ENCODE results near the gene ZER1.
"Not testable (repeated sequence)": the region's sequence is repeated elsewhere in the genome, so short reads cannot be mapped to it uniquely, and the experiment has no call there.

ZER1 gene

DNA sequence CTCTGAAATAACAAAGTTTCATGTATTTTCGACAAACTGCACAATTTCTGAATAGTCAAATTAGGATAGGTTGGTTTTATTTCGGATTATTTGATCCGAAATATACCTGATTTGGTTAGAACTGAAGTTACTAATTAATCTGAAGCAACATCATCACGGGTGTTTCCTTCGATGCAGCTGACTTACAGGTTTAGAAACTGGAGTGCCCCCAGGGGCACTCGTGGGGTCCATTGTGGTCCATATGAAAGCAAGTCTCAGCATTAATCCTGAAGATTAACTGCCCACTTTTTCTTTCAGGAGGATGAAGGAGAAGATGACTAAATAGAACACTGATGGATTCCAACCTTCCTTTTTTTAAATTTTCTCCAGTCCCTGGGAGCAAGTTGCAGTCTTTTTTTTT, 77.4 kb downstream of the ZER1 start:
- H3K27me3 ChIP-seq (ENCODE audit: low read length): no peaks in the 10 kb centered on the region

GRCh38 chr9:128693738-128694137, 78.0 kb downstream of the ZER1 start:
- H3K4me2 ChIP-seq (ENCODE audit: low read depth, low read length, poor library complexity, severe bottlenecking); H3K9ac ChIP-seq (ENCODE audit: low read length); H3K9me2 ChIP-seq (replicated peaks; ENCODE audit: insufficient read depth, low read length); H3K4me3 ChIP-seq (ENCODE audit: insufficient read depth, low read length, poor library complexity, severe bottlenecking); H3K9me3 ChIP-seq (ENCODE audit: insufficient read depth, low read length); H2AFZ ChIP-seq (ENCODE audit: low read depth, low read length, severe bottlenecking); H3K27ac ChIP-seq (ENCODE audit: low read depth, low read length); H3K27me3 ChIP-seq (ENCODE audit: low read length): not testable (repeated sequence)
- peaks cover 74% of the 10 kb centered on the region for H3F3A ChIP-seq (ENCODE audit: insufficient read depth)
- H3K36me3 ChIP-seq (ENCODE audit: low read length): peaks cover 55% of the 10 kb centered on the region
- H3K79me2 ChIP-seq (ENCODE audit: insufficient read depth, low read length): peaks cover 37% of the 10 kb centered on the region
- H4K20me1 ChIP-seq (ENCODE audit: low read depth, low read length): peaks cover 22% of the 10 kb centered on the region

More for the DNA sequence above, 77.4 kb downstream of the ZER1 start:
- Histone ChIP-seq H3K9ac (ENCODE audit: low read length) (no peak overlapping the region), H3K9me2 (replicated peaks; ENCODE audit: insufficient read depth, low read length) (no peaks in the 10 kb centered on the region), H3F3A (ENCODE audit: insufficient read depth) (peaks cover 76% of the 10 kb centered on the region), H3K36me3 (ENCODE audit: low read length) (peaks cover 55% of the 10 kb centered on the region), H3K79me2 (ENCODE audit: insufficient read depth, low read length) (peaks cover 37% of the 10 kb centered on the region), H3K9me3 (ENCODE audit: insufficient read depth, low read length) (no peaks in the 10 kb centered on the region), H4K20me1 (ENCODE audit: low read depth, low read length) (peaks cover 22% of the 10 kb centered on the region), H3K4me3 (ENCODE audit: insufficient read depth, low read length, poor library complexity, severe bottlenecking) (no peak overlapping the region), H2AFZ (ENCODE audit: low read depth, low read length, severe bottlenecking) (no peak overlapping the region), H3K4me2 (ENCODE audit: low read depth, low read length, poor library complexity, severe bottlenecking) (no peak overlapping the region), H3K27ac (ENCODE audit: low read depth, low read length) (no peak overlapping the region)
- TF ChIP-seq EZH2phosphoT487 (conservative IDR thresholded peaks at IDR 0.05; ENCODE audit: low read length) (no peak), CTCF (IDR thresholded peaks at IDR 0.05; ENCODE audit: insufficient read depth, low read length, poor library complexity, severe bottlenecking) (no peak)

DNA sequence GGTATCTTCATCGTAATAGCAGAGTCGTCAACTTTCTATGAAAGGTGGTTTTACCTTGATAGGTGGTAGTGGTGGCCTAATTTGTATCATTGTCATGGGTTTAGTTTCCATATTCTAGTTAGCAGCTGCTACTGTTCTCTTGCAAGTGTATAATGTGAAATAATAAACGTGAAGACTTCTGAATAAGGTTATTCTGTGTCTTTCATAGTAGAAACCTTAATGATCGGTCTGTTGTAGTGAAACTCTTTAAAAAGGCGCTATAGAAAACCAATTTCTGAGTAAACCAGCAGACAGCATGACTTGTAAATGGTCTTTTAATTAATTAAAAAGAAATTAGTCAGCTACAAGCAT, 81.1 kb downstream of the ZER1 start:
- no peaks in the 10 kb centered on the region for H3K9me2 ChIP-seq (replicated peaks; ENCODE audit: insufficient read depth, low read length)
- peaks cover 22% of the 10 kb centered on the region for H4K20me1 ChIP-seq (ENCODE audit: low read depth, low read length)
- H3K9me3 ChIP-seq (ENCODE audit: insufficient read depth, low read length): no peaks in the 10 kb centered on the region
- peaks cover 66% of the 10 kb centered on the region for H3K79me2 ChIP-seq (ENCODE audit: insufficient read depth, low read length)
- H3K4me3 ChIP-seq (ENCODE audit: insufficient read depth, low read length, poor library complexity, severe bottlenecking): peak overlapping the region; percentile 81
- TF ChIP-seq CTCF (IDR thresholded peaks at IDR 0.05; ENCODE audit: insufficient read depth, low read length, poor library complexity, severe bottlenecking): no peak
- TF ChIP-seq EZH2phosphoT487 (conservative IDR thresholded peaks at IDR 0.05; ENCODE audit: low read length): no peak
- no peak overlapping the region for H2AFZ ChIP-seq (ENCODE audit: low read depth, low read length, severe bottlenecking)
- H3K9ac ChIP-seq (ENCODE audit: low read length): peak overlapping the region; percentile 91
- no peaks in the 10 kb centered on the region for H3K27me3 ChIP-seq (ENCODE audit: low read length)
- H3F3A ChIP-seq (ENCODE audit: insufficient read depth): peaks cover 67% of the 10 kb centered on the region
- H3K36me3 ChIP-seq (ENCODE audit: low read length): peaks cover 45% of the 10 kb centered on the region
- peak overlapping the region; percentile 81 for H3K27ac ChIP-seq (ENCODE audit: low read depth, low read length)
- H3K4me2 ChIP-seq (ENCODE audit: low read depth, low read length, poor library complexity, severe bottlenecking): peak overlapping the region; percentile 79

DNA sequence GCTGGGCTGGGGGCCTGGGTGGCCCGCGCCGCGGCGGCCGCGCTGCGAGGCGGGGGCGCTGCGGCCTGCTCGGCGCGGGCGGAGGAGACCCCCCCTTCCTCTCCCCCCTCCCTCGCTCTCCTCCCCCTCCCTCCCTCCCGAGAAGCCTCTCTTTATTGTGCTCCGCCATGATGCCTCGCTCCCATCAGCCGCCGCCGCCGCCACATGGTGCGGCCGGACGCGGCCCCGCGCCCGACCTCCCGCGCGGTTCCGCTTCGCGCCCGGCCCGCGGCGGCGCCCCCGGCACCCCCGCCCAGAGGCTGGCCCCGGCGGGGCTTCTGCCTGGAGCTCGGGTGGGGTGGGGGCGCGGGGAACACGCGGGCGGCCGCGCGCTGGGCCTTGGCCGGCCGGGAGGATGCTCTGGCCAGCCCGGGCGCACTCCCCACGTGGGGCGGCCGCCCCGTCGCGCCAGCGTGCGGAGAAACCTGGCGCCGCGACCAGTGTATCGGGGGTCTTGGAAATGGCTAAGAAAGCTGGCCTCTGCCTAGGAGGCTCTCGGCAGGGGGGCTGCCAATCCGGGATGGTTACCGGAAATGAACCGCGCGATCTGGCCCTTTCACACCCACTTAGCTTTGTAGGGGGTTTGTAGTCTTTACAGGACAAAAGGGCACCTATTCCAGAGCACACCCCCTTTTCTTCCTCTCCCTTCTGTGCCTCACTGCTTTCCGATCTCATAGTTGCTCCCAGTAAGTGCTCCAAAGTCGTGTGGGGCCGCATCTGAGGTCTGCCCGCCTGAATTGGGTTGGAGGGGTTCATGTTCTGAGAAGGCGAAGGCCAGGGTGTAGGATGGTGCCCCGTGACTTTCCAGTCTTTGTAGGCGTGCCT, 81.7 kb downstream of the ZER1 start:
- Histone ChIP-seq H4K20me1 (ENCODE audit: low read depth, low read length) (peaks cover 22% of the 10 kb centered on the region), H3K27me3 (ENCODE audit: low read length) (no peaks in the 10 kb centered on the region), H3K4me2 (ENCODE audit: low read depth, low read length, poor library complexity, severe bottlenecking) (peak overlapping the region; percentile 79), H2AFZ (ENCODE audit: low read depth, low read length, severe bottlenecking) (no peak overlapping the region), H3K36me3 (ENCODE audit: low read length) (peaks cover 42% of the 10 kb centered on the region), H3K9me3 (ENCODE audit: insufficient read depth, low read length) (no peaks in the 10 kb centered on the region), H3K27ac (ENCODE audit: low read depth, low read length) (peak overlapping the region; percentile 81), H3K79me2 (ENCODE audit: insufficient read depth, low read length) (peaks cover 72% of the 10 kb centered on the region), H3K9me2 (replicated peaks; ENCODE audit: insufficient read depth, low read length) (no peaks in the 10 kb centered on the region), H3K4me3 (ENCODE audit: insufficient read depth, low read length, poor library complexity, severe bottlenecking) (peak overlapping the region; percentile 81), H3K9ac (ENCODE audit: low read length) (peak overlapping the region; percentile 91), H3F3A (ENCODE audit: insufficient read depth) (peaks cover 66% of the 10 kb centered on the region)
- TF ChIP-seq CTCF (IDR thresholded peaks at IDR 0.05; ENCODE audit: insufficient read depth, low read length, poor library complexity, severe bottlenecking) (no peak), EZH2phosphoT487 (conservative IDR thresholded peaks at IDR 0.05; ENCODE audit: low read length) (no peak)

Measured in SU-DHL-6 (cell line).